HUES64 (cell line): Measurements from ENCODE around the gene TAF11. TPM values are rescaled to one million over a fixed set of nuclear protein-coding genes. Genes with fewer than 3 reads are reported as not detected.
"Not testable (repeated sequence)": the region's sequence is repeated elsewhere in the genome, so short reads cannot be mapped to it uniquely, and the experiment has no call there.

Source experiments
- H3K27ac ChIP-seq: 2 replicates; pipeline ENCODE4 v1.7.0; 2013; ENCODE audit warnings: low read depth, low read length, inconsistent platforms
- H3K27me3 ChIP-seq: 2 replicates; pipeline ENCODE4 v1.6.1; 2013; ENCODE audit warnings: mild to moderate bottlenecking, low read length; ENCODE audit not compliant: insufficient read depth
- H3K36me3 ChIP-seq: 2 replicates; pipeline ENCODE4 v1.6.1; 2013; ENCODE audit warnings: mild to moderate bottlenecking, low read length; ENCODE audit not compliant: insufficient read depth
- H3K4me1 ChIP-seq: 2 replicates; pipeline ENCODE4 v1.6.1; 2013; ENCODE audit warnings: mild to moderate bottlenecking, low read length, moderate library complexity; ENCODE audit not compliant: insufficient read depth
- H3K4me3 ChIP-seq: 2 replicates; pipeline ENCODE4 v1.5.1; 2013; ENCODE audit warnings: mild to moderate bottlenecking, low read length, moderate library complexity
- H3K9ac ChIP-seq: 2 replicates; pipeline ENCODE4 v1.6.1; 2013; ENCODE audit warnings: mild to moderate bottlenecking, low read depth, low read length
- H3K9me3 ChIP-seq: 2 replicates; pipeline ENCODE4 v1.6.1; 2013; ENCODE audit warnings: low read depth, low read length; ENCODE audit not compliant: insufficient read depth
- WGBS: fragments of 150-250, 120-280 bp; methylation state at CpG from one replicate; pipeline ENCODE4 v1.1.7; 2013; ENCODE audit warnings: missing lambda C conversion rate; 5-methylcytosine and 5-hydroxymethylcytosine counted together
- polyA plus RNA-seq, 2 experiments: library from polyadenylated mRNA; stranded (reverse); fragments of 50-300 nt; gene quantifications; one replicate each; pipeline ENCODE4 v1.2.3, GENCODE V29; 2013

TAF11 gene, protein sequence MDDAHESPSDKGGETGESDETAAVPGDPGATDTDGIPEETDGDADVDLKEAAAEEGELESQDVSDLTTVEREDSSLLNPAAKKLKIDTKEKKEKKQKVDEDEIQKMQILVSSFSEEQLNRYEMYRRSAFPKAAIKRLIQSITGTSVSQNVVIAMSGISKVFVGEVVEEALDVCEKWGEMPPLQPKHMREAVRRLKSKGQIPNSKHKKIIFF
- 37.6 TPM for polyA plus RNA-seq (2013, experiment 1 of 2)
- 40.1 TPM for polyA plus RNA-seq (2013, experiment 2 of 2)

GRCh38 chr6:34887753-34888513, at the start of gene TAF11:
TSS of gene TAF11 (minus strand) at chr6:34888042. CDS start at chr6:34887957, 85 bp downstream.
- Histone ChIP-seq H3K4me1 (peaks cover 2% of the 10 kb centered on the region; the same call in 1 of the 2 replicates), H3K9ac (peak within 1 kb of the TSS; percentile 75), H3K27ac (peak within 1 kb of the TSS; percentile 83), H3K9me3 (no peaks in the 10 kb centered on the region), H3K4me3 (peak within 1 kb of the TSS; percentile 75), H3K36me3 (peaks cover 25% of the 10 kb centered on the region), H3K27me3 (no peaks in the 10 kb centered on the region)
- WGBS = under 1% methylated on average over 43 of the region's 43 CpGs

DNA sequence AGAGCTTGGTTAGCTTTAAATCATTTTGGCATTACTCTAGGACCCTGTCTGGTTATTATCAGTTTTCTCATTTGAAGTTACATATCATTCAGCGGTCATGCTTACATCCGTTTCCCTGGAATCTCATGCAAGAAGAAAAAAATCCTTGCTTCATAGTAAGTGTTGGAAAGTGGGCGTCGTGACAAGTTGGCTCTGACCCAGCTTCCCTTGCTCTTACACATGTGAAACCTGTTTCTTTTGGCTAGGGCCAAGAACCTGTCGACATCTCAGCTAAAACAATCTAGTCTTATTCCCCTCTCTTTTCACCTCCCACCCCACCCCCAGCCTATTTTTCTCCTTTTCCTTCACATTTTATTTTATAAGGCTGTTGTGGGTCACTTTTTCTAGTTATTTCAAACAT, 46.7 kb upstream of the TAF11 start:
- Histone ChIP-seq H3K4me1 (no peaks in the 10 kb centered on the region), H3K27ac (no peak overlapping the region), H3K9me3 (no peaks in the 10 kb centered on the region), H3K27me3 (no peaks in the 10 kb centered on the region), H3K9ac (no peak overlapping the region), H3K4me3 (no peak overlapping the region), H3K36me3 (no peaks in the 10 kb centered on the region)
- 97% methylated on average over 5 of the region's 5 CpGs for WGBS

GRCh38 chr6:34932202-34932601, 44.4 kb upstream of the TAF11 start:
- 94% methylated on average over 12 of the region's 12 CpGs for WGBS
- H3K27ac ChIP-seq, H3K4me3 ChIP-seq, H3K27me3 ChIP-seq, H3K9me3 ChIP-seq, H3K9ac ChIP-seq, H3K36me3 ChIP-seq: not testable (repeated sequence)
- H3K4me1 ChIP-seq = peaks cover 14% of the 10 kb centered on the region

DNA sequence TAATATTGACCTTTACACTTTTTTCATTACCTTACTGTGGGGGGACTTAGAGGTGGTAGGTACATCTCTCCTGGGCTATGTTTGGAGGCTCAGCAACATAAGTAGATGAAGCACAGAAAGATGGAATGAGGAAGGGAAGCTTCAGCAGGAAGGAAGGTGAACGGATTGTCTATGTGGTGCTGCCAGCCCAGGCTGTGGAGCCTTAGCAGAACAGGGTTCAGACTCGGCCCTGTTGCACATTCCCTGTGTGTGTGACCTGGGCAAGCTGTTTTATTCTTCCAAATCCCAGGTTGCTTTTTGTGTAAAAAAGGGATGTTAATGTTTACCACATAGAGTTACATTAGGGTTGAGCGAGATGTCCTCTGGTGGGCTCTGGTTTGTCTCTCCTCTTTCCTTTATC, 42.4 kb upstream of the TAF11 start:
- Histone ChIP-seq H3K36me3 (no peaks in the 10 kb centered on the region), H3K4me3 (no peak overlapping the region), H3K27ac (no peak overlapping the region), H3K9ac (no peak overlapping the region), H3K4me1 (peaks cover 27% of the 10 kb centered on the region), H3K9me3 (no peaks in the 10 kb centered on the region), H3K27me3 (peaks cover 5% of the 10 kb centered on the region; the same call in 1 of the 2 replicates)
- 89% methylated on average over 3 of the region's 3 CpGs for WGBS

- peaks cover 5% of the 10 kb centered on the region; the same call in 1 of the 2 replicates for H3K27me3 ChIP-seq
- H3K9me3 ChIP-seq = no peaks in the 10 kb centered on the region
- peaks cover 29% of the 10 kb centered on the region for H3K4me1 ChIP-seq
- H3K9ac ChIP-seq = no peak overlapping the region
- WGBS = 90% methylated on average over 4 of the region's 4 CpGs
- no peak overlapping the region for H3K27ac ChIP-seq
- no peak overlapping the region for H3K4me3 ChIP-seq
- H3K36me3 ChIP-seq = no peaks in the 10 kb centered on the region
Observed at GRCh38 chr6:34929241-34929978, 41.6 kb upstream of the TAF11 start.

GRCh38 chr6:34928695-34929094, 40.9 kb upstream of the TAF11 start:
- WGBS = 96% methylated on average over 1 of the region's 1 CpG
- no peaks in the 10 kb centered on the region for H3K36me3 ChIP-seq
- H3K27ac ChIP-seq = no peak overlapping the region
- H3K27me3 ChIP-seq = peaks cover 5% of the 10 kb centered on the region; the same call in 1 of the 2 replicates
- no peak overlapping the region for H3K4me3 ChIP-seq
- no peaks in the 10 kb centered on the region for H3K9me3 ChIP-seq
- H3K4me1 ChIP-seq = peaks cover 35% of the 10 kb centered on the region
- no peak overlapping the region for H3K9ac ChIP-seq

DNA sequence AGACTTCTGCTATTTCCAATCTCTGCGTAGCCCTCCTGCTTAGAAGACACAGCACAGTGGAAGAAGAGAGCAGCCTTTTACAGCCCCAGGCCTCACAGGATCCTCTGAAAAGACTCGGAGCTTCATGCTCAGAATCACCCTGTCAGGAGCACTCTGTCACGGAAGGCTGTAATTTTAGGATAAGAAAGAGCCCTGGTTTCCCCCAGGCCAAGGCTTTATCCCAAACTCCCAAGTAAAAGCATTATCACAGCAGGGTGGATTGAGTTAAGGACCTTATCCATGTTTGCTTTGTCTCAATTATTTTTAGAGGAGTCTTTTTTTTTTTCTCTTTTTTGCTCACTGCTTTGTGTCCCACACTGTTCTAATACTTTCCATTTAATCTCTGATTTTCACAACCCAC, 40.4 kb upstream of the TAF11 start:
- Histone ChIP-seq H3K4me1 (peaks cover 35% of the 10 kb centered on the region), H3K9ac (no peak overlapping the region), H3K27ac (no peak overlapping the region), H3K36me3 (no peaks in the 10 kb centered on the region), H3K9me3 (no peaks in the 10 kb centered on the region), H3K27me3 (peaks cover 5% of the 10 kb centered on the region; the same call in 1 of the 2 replicates), H3K4me3 (no peak overlapping the region)
- WGBS = 51% methylated on average over 3 of the region's 3 CpGs

DNA sequence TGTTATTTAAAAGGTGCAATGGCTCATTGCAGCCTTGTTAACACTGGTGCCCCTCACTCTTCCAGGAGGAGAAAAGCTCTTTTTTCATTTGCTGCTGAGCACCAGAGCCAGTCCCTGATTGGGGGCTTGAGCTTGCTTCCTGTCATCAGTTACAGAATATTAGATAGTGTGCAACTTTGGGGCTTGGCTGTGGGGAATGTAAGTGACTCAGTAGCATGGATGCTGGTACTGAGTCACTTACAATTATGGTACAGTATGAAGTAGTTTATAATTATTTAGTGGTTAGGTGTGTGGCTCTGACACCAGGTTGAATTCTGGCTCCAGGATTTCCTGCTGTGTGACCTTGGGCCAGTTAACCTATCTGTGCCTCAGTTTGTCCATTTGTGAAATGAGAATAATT, 38.8 kb upstream of the TAF11 start:
- Histone ChIP-seq H3K27ac (no peak overlapping the region), H3K4me3 (no peak overlapping the region), H3K9me3 (no peaks in the 10 kb centered on the region), H3K36me3 (no peaks in the 10 kb centered on the region), H3K4me1 (peaks cover 35% of the 10 kb centered on the region), H3K27me3 (peaks cover 5% of the 10 kb centered on the region; the same call in 1 of the 2 replicates), H3K9ac (no peak overlapping the region)

GRCh38 chr6:34924831-34925625, 37.2 kb upstream of the TAF11 start:
- Histone ChIP-seq H3K27me3 (peaks cover 5% of the 10 kb centered on the region; the same call in 1 of the 2 replicates), H3K4me1 (peaks cover 35% of the 10 kb centered on the region), H3K27ac (no peak overlapping the region), H3K9ac (no peak overlapping the region), H3K36me3 (no peaks in the 10 kb centered on the region), H3K4me3 (no peak overlapping the region), H3K9me3 (no peaks in the 10 kb centered on the region)
- 89% methylated on average over 8 of the region's 9 CpGs for WGBS

DNA sequence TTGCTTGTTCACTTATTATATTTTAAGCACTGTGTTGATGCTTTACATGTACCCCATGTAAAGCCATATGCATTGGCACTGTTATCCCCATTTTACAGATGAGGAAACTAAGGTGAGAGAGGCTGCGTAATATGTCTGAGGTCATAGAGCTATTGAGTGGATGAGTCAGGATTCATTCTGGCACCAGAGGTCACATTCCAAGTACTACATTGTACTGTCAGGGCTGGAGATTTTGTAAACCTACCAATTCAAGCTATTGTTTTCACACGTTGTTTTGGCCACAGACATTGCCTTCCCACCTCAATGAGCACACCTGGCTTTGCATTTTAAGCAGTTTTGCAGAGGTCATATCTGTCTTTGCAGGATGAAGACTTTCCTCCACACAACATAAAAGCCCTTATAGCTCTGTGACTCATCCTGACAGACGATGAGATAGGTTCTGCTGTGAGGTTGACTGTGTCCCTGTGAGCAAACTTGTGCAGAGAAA, 34.4 kb upstream of the TAF11 start:
- Histone ChIP-seq H3K4me3 (no peak overlapping the region), H3K9ac (no peak overlapping the region), H3K36me3 (no peaks in the 10 kb centered on the region), H3K27ac (no peak overlapping the region), H3K4me1 (peaks cover 21% of the 10 kb centered on the region), H3K27me3 (peaks cover 5% of the 10 kb centered on the region; the same call in 1 of the 2 replicates), H3K9me3 (no peaks in the 10 kb centered on the region)
- WGBS = 85% methylated on average over 3 of the region's 3 CpGs
